ENCODE measurements around the gene MRGPRX4.

Gene MRGPRX4

DNA sequence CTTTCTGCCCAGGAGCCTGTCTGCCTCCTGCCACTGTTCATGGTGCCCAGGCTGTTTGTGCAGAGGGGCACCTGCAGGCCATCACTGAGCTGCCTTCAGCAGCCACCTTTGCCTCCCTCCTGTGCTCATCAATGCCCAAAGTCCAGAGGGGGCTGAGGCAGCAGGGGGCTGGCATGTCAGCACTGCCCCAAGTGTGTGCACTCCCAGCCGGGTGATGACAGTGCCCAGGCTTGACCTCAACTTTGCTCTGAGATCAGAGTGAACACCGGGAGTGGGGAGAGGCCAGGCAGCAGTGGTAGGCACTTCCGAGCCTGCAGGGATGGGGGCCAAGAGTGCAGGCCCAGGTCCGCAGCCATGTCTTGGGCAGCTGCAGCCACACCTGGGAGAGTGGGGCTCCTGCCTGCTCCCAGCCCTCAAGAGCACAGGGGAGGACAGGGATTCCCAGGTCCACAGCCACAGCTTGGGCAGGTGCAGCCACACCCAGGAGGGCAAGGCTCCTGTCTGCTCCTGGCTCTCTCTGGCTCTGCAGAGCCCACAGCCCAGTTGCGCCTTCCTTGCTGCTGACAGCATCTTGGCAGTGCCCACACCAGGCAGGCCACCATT, 48.7 kb downstream of the MRGPRX4 start:
- DNase-seq, result no peak

DNA sequence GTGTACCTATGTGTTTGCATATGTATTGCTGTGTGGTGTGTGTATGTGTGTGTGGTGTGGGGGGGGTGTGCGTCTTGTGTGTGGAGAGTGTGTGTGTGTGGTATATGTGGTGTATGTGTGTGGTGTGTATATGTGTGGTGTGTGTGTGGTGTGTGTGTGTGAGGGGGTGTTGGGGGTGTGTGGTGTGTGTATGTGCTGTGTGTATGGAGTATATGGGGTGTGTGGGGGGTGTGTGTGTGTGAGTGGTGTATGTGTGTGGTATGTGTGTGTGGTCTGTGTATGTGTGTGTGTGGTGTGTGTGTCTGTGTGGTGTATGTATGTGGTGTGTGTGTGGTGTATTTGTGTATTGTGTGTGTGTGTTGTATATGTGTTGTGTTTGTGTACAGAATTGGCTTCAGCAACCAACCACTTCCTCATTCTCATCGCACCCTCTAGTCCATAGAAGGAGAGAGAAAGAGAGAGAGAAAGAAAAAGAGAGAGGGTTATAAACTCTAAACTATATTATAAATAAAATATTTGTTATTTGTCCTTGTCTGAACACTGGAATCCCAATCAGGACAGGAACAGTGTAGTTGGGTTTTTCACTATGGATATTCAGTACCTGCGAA, 50.3 kb downstream of the MRGPRX4 start:
- DNase-seq, result no peak
